Fibroblast of the aortic adventitia (primary cell): ENCODE measurements around the gene MFSD6L. TPM values are rescaled to one million over a fixed set of nuclear protein-coding genes. Genes with fewer than 3 reads are reported as not detected.
A peak's percentile ranks its signal among the peaks of the same experiment; 100 is the strongest.

Experiments used
- DNase-seq: peaks from one replicate; pipeline ENCODE4 v3.0.0-alpha.2; 2010; ENCODE audit warnings: low read depth
- H3K4me3 ChIP-seq: 2 replicates; pipeline ENCODE4 v1.5.1; 2011; ENCODE audit warnings: low read depth, mild to moderate bottlenecking, control low read depth, low read length, moderate library complexity
- total RNA-seq: library from RNA; depleted of rRNA; stranded (reverse); fragments of >200 nt; gene quantifications from 2 replicates; pipeline ENCODE4 v1.2.3, GENCODE V29; 2012; ENCODE audit warnings: low replicate concordance
- TF ChIP-seq, protein P1 (sequence below): IDR thresholded peaks from 2 replicates; pipeline ENCODE4 v1.5.1; 2011; ENCODE audit warnings: mild to moderate bottlenecking, low read length, control low read depth, inconsistent platforms; ENCODE audit not compliant: insufficient read depth

The MFSD6L gene, protein sequence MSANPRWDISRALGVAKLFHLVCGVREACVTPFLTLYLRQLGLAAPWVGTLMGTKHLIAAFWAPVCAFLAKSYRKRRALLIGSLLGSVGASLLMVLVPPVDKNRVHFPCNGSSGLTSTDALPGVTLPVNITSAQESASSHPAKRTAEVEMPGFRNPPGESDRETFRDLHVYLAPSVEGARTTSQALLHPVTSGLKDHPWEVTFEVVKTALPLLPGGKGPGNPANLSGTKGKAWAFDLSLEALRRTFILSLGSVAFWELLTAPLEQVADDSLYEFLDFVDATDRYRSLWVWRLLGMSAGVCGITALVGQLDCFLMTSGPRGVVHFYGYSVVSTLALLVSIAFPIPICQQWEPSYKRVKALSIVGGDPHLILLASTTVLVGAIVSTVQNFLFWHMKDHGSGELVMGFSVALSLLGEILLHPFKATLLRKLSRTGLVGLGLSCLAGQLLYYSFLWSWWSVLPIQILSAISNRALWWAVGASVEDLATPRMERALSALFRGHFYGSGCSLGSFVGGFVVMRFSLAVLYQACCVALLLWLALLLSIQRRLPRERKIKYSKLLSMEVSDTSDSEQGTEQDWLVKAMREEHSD
- total RNA-seq: not detected in 2 replicates

DNA sequence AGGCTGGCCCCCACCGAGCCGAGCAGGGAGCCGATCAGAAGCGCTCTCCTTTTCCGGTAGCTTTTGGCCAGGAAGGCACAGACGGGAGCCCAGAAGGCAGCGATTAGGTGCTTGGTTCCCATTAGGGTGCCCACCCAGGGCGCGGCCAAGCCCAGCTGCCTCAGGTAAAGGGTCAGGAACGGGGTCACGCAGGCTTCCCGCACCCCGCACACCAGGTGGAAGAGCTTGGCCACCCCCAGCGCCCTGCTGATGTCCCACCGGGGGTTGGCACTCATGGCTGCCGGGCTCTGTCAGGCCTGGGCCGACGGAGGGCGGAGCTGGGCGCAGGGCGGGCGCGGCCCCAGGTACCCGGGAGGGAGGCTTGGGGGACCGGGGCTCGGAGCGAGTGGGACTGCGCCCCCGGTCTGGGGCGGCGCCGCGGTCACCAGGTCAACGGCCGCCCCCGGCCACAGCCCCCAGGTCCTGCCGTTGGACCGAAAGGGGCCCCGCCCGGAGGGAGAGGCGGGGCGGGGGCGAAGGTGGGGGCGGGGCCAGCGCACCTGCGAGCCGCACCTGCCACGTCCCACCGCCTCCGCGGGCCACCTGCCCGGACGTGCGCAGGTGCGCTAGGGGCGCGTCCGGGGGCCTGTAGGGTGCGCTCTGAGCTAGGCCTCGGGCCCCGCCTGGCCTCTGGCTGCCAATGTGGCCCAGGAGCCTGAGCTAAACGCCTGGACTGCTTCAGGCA is at the start of gene MFSD6L:
MFSD6L (minus strand) TSS at position 520 of the 724 bp plus-strand sequence; CDS start at position 275, 245 bp downstream.
- DNase-seq: no peak
- TF ChIP-seq, protein P1, sequence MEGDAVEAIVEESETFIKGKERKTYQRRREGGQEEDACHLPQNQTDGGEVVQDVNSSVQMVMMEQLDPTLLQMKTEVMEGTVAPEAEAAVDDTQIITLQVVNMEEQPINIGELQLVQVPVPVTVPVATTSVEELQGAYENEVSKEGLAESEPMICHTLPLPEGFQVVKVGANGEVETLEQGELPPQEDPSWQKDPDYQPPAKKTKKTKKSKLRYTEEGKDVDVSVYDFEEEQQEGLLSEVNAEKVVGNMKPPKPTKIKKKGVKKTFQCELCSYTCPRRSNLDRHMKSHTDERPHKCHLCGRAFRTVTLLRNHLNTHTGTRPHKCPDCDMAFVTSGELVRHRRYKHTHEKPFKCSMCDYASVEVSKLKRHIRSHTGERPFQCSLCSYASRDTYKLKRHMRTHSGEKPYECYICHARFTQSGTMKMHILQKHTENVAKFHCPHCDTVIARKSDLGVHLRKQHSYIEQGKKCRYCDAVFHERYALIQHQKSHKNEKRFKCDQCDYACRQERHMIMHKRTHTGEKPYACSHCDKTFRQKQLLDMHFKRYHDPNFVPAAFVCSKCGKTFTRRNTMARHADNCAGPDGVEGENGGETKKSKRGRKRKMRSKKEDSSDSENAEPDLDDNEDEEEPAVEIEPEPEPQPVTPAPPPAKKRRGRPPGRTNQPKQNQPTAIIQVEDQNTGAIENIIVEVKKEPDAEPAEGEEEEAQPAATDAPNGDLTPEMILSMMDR: no peak
- H3K4me3 ChIP-seq: no peak within 1 kb of the TSS

DNA sequence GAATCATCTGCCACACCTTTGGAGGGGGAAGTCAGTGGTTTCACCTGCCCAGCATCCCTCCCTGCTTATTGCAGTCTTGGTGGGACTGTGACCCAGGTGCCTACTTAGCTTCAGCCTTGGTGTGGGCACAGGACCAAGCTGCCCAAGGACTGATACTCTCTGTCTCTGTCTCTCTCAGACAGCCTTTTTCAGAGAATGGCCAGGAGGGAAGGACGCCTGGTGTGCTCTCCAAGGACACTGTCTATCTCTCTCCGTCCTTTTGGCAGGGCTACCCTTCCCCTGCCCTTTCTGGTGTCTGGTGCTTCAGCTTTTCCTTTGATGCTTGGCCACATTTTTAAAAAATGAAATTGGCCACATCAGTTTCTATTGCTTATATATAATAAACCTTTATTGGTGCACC is 48.7 kb upstream of the MFSD6L start:
- no peak overlapping the region for H3K4me3 ChIP-seq
- TF ChIP-seq, protein P1: no peak
- DNase-seq: no peak

DNA sequence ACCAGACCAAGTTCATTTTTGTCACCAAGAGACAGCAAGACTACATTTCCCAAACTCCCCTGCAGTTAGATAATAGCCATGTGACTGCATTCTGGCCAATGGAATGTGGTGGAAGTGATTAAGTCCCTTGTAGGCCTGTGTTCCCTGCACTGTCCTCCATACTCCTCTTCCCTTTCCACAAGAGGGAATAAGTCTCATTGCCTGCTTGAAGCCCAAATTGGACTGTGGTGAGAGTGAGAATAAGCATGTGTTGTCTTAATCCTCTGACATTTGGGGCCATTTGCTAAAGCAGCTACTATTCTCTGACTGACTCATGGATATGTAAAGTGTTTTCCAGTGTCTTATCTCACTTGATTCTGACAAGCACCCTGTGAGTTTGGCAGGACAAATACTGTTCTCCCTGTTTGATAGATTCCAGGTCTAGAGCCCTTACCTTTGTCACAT is 47.6 kb upstream of the MFSD6L start:
- no peak overlapping the region for H3K4me3 ChIP-seq
- peak; percentile 68 for DNase-seq
- TF ChIP-seq, protein P1: no peak

DNA sequence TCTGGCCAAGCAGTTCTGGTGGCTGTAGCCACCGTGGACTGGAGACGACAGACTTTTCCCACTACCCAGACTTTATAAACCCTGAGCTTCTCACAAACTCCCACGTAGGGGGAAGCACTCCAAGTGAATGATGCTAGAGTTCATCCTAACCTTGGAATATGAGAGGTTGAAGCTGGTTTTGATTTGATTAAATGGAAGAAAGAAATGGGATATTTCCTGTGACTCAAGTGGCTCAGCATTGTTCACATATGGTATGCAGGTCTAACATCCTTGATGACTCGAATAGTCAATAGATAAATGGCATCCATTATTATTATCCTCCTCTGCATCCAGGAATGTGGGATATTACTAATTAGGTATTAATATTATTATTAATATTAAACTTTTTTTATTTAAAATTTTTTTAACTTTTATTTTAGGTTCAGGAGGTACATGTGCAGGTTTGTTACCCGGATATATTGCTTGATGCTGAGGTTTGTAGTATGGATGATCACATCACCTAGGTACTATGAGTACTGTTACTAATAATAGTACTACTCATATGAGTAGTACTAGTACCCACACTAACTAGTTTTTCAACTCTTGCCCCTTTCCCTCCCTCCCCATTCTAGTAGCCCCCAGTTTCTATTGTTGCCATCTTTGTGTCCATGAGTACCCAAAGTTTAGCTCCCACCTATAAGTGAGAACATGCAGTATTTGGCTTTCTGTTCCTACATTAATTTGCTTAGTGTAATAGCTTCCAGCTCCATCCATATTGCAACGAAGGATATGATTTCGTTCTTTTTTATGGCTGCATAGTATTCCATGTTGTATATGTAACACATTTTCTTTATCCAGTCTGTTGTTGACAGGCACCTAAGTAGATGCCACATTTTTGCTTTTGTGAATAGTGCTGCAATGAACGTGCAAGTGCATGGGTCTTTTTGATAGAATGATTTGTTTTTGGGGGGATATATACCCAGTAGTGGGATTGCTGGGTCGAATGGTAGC is 45.4 kb upstream of the MFSD6L start:
- TF ChIP-seq, protein P1: no peak
- peak; percentile 19 for DNase-seq
- no peak overlapping the region for H3K4me3 ChIP-seq

DNA sequence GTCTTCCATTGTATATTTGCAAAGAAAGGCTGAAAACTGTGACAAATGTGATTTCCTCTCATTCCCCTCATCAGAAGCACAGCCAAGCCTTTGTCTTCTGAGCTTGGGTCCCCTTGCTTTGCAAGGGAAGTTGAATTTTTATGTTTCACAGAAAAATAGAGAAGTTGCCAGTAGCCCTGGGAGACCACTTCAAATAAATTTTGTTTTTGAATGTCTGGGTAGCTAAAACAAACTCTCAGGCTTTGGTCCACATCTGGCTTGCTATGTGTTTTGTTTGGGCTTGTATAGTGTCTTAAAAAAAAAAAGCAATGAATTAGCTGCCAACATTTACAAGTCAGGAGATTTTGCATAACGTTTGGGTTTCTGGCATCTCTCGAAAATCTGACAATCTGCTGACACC is 44.2 kb upstream of the MFSD6L start:
- no peak overlapping the region for H3K4me3 ChIP-seq
- DNase-seq: peak; percentile 32
- TF ChIP-seq, protein P1: no peak

DNA sequence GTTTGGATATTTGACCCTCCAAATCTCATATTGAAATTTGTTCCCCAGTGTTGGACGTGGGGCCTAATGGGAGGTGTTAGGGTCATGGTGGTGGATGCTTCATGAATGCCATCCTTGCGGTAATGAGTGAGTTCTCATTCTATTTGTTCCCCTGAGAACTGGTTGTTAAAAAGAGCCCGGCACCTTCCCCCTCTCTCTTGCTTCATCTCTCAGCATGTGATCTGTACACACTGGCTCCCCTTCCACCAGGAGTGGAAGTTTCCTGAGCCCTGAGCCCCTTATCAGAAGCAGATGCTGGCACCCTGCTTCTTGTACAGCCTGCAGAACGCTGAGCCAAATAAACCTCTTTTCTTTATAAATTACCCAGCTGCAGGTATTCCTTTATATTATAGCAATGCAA is 42.7 kb upstream of the MFSD6L start:
- no peak overlapping the region for H3K4me3 ChIP-seq
- TF ChIP-seq, protein P1: no peak
- no peak for DNase-seq
